ENCODE results near the gene SYNDIG1L. TPM values are rescaled to one million over a fixed set of nuclear protein-coding genes. Genes with fewer than 3 reads are reported as not detected.

The SYNDIG1L gene
- total and polyA plus RNA-seq, 2 of the 8 experiments (the other 6 are each of a cell fraction or from before 2014, with no cell fraction given): 3.0 to 3.2 TPM

DNA sequence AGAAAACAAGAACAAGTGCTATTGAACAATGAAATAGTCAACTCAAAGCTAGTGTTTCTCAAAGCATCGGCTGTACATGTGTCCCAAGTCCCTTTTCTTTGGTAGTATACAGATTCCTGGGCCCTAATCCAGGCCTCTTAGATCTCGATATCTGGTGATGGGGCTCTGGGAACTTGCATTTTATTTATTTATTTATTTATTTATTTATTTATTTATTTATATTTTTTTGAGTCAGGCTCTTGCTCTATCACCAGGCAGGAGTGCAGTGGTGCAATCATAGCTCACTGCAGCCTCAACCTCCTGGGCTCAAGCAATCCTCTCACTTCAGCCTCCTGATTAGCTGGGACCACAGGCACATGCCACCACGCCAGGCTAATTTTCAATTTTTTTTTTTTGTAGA, 17.1 kb downstream of the SYNDIG1L start:
- Histone ChIP-seq H2BK20ac (ENCODE audit: low read length) (no peak overlapping the region), H3K18ac (ENCODE audit: extremely low read depth, low read length) (no peak overlapping the region), H3K14ac (ENCODE audit: insufficient read length) (no peak overlapping the region), H3K36me3 (ENCODE audit: control insufficient read depth in 2 of 4, insufficient read depth in 4 of 4, low read length in 3 of 4) (no peaks in the 10 kb centered on the region), H2BK120ac (replicated peaks; ENCODE audit: low read depth, low read length) (no peak overlapping the region), H2AFZ (ENCODE audit: low read length) (no peak overlapping the region), H3K4ac (replicated peaks; ENCODE audit: insufficient read length, low read depth, low read length) (no peak overlapping the region), H3K79me2 (ENCODE audit: control insufficient read depth in 1 of 2, insufficient read depth in 2 of 2, low read length in 2 of 2) (no peaks in the 10 kb centered on the region), H2BK12ac (ENCODE audit: low read depth, low read length) (no peak overlapping the region), H3K4me3 (ENCODE audit: extremely low read depth in 1 of 4, insufficient read depth in 2 of 4, low read depth in 3 of 4, low read length in 4 of 4) (no peak overlapping the region), H3K27ac (ENCODE audit: low read depth, low read length) (no peak overlapping the region), H3K4me2 (ENCODE audit: insufficient read depth in 1 of 2, low read depth in 2 of 2, low read length in 2 of 2) (no peak overlapping the region), H2AK5ac (ENCODE audit: low read depth, low read length) (no peak overlapping the region), H2BK15ac (ENCODE audit: low read length) (no peak overlapping the region), H4K8ac (ENCODE audit: extremely low read depth, insufficient read depth, low read length) (no peak overlapping the region), H3K79me1 (ENCODE audit: low read depth, low read length) (no peaks in the 10 kb centered on the region), H3K27me3 (replicated peaks in 1 of 4; ENCODE audit: control insufficient read depth in 3 of 4, extremely low read depth in 1 of 4, insufficient read depth in 3 of 4, low read length in 3 of 4) (no peaks in the 10 kb centered on the region), H4K5ac (ENCODE audit: insufficient read length, low read depth, low read length) (no peak overlapping the region), H3K9me3 (ENCODE audit: insufficient read depth in 2 of 2, low read depth in 1 of 2, low read length in 1 of 2) (no peaks in the 10 kb centered on the region), H3K23ac (ENCODE audit: insufficient read length) (no peak overlapping the region), H3K9ac (replicated peaks in 1 of 4; ENCODE audit: extremely low read depth in 1 of 4, low read depth in 3 of 4, low read length in 3 of 4) (no peak overlapping the region), H4K91ac (replicated peaks; ENCODE audit: insufficient read length, low read length) (no peak overlapping the region), H4K20me1 (replicated peaks in 1 of 2; ENCODE audit: control insufficient read depth in 1 of 2, insufficient read depth in 2 of 2, low read length in 2 of 2) (no peaks in the 10 kb centered on the region), H3K56ac (replicated peaks; ENCODE audit: insufficient read length, low read depth, low read length) (no peak overlapping the region), H3K4me1 (replicated peaks in 1 of 4; ENCODE audit: control insufficient read depth in 3 of 4, insufficient read depth in 4 of 4, low read length in 3 of 4) (peaks cover 3 to 7% (median 6%) of the 10 kb centered on the region in 4 experiments), H3K23me2 (ENCODE audit: low read depth, low read length) (no peaks in the 10 kb centered on the region; the same call in 1 of the 2 replicates), H2BK5ac (ENCODE audit: low read depth, low read length) (no peak overlapping the region)
- ChIA-PET POLR2A (ENCODE audit: partially characterized antibody) (interaction anchor here (0.6 to 1.9 kb wide), 2 partner anchors 10 to 90 kb away, joined by 5 to 7 read pairs; no protein-coding TSS in a partner anchor), CTCF (ENCODE audit: partially characterized antibody) (interaction anchor here (0.6 to 3.1 kb wide), 11 partner anchors 8 to 353 kb away, joined by 3 to 15 read pairs (median 3); no protein-coding TSS in a partner anchor)
- FAIRE-seq: no peak
- DNase-seq (ENCODE audit: low read depth in 1 of 2, low spot score in 2 of 2): no peak
- 94% methylated on average over 3 of the region's 3 CpGs; no CpG with 5 or more reads in 1 of the 2 experiments for WGBS, 2 experiments (ENCODE audit: extremely low coverage in 1 of 2, insufficient coverage in 1 of 2, insufficient read length in 1 of 2, insufficient replicate concordance in 2 of 2, low coverage in 1 of 2, low lambda C conversion rate in 2 of 2, missing lambda C conversion rate in 1 of 2)
- TF ChIP-seq SP2 (IDR thresholded peaks at IDR 0.05; ENCODE audit: low read length): no peak
- TF ChIP-seq RXRA (IDR thresholded peaks at IDR 0.05; ENCODE audit: insufficient read depth, low read depth, low read length): no peak
- no peak for TF ChIP-seq EGR1 (IDR thresholded peaks at IDR 0.05; ENCODE audit: borderline replicate concordance, low read depth, low read length)
- TF ChIP-seq RNF2 (IDR thresholded peaks at IDR 0.05; ENCODE audit: borderline replicate concordance, low read depth, low read length, missing control alignments, poor library complexity, severe bottlenecking): no peak

Data from H1 (cell line).